Hepatocyte (in vitro differentiated cells): Measurements from ENCODE around the gene PRSS33.

Experiments
- CTCF ChIP-seq: fragments of 200-600 bp; sonication (generic); IDR thresholded peaks from 2 replicates; pipeline ENCODE4 v1.5.1; 2016; ENCODE audit warnings: antibody characterized with exemption, mild to moderate bottlenecking; ENCODE audit not compliant: poor library complexity
- EZH2 ChIP-seq: fragments of 200-600 bp; sonication (generic); IDR thresholded peaks from 2 replicates; pipeline ENCODE4 v1.6.1; 2016; ENCODE audit warnings: antibody characterized with exemption, mild to moderate bottlenecking, borderline replicate concordance

- TF ChIP-seq CTCF (no peak), EZH2 (no peak)
These were observed 15.6 kb downstream of the PRSS33 start for GRCh38 chr16:2771496-2772402.
